ENCODE data around the gene NTS.

NTS gene

GRCh38 chr12:85923767-85924331 is 49.8 kb downstream of the NTS start:
- no peak for DNase-seq
- in situ Hi-C loops (cut with HindIII; ENCODE audit: low pct_ligation_motif_present, low sequenced_read_pairs) = no loop called here

DNA sequence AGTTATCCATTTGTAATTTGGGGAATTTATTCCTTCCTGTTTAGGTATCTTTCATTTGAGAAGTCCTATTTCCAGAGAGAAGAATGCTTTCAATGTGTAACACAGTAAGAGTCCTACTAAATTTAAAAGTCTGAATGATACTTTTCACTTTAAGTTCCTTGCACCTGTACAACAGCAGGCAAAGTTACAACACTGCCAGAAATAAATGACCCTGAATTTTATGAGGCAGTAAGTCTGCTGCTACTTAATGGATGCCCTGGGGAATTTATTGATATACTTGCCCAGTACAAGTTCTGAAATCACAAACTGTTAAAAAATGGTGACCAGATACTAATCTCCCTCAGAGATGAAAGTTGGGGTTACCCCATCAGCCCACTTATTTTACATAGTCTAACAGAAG is 53.1 kb downstream of the NTS start:
- no peak for DNase-seq
- in situ Hi-C loops (cut with HindIII; ENCODE audit: low pct_ligation_motif_present, low sequenced_read_pairs) = no loop called here
- no peak overlapping the region for H3K4me3 ChIP-seq (ENCODE audit: low read depth, low read length)
- TF ChIP-seq, protein P1, sequence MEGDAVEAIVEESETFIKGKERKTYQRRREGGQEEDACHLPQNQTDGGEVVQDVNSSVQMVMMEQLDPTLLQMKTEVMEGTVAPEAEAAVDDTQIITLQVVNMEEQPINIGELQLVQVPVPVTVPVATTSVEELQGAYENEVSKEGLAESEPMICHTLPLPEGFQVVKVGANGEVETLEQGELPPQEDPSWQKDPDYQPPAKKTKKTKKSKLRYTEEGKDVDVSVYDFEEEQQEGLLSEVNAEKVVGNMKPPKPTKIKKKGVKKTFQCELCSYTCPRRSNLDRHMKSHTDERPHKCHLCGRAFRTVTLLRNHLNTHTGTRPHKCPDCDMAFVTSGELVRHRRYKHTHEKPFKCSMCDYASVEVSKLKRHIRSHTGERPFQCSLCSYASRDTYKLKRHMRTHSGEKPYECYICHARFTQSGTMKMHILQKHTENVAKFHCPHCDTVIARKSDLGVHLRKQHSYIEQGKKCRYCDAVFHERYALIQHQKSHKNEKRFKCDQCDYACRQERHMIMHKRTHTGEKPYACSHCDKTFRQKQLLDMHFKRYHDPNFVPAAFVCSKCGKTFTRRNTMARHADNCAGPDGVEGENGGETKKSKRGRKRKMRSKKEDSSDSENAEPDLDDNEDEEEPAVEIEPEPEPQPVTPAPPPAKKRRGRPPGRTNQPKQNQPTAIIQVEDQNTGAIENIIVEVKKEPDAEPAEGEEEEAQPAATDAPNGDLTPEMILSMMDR (IDR thresholded peaks at IDR 0.05; ENCODE audit: low read depth, low read length, missing control alignments) = no peak
- H3K27ac ChIP-seq = no peak overlapping the region
- H3K27me3 ChIP-seq (replicated peaks) = no peaks in the 10 kb centered on the region
- H3K36me3 ChIP-seq (replicated peaks) = no peaks in the 10 kb centered on the region

More at GRCh38 chr12:85923767-85924331, 49.8 kb downstream of the NTS start:
- Histone ChIP-seq H3K27me3 (replicated peaks) (no peaks in the 10 kb centered on the region), H3K4me3 (ENCODE audit: low read depth, low read length) (no peak overlapping the region), H3K27ac (no peak overlapping the region), H3K36me3 (replicated peaks) (no peaks in the 10 kb centered on the region)
- TF ChIP-seq, protein P1 (IDR thresholded peaks at IDR 0.05; ENCODE audit: low read depth, low read length, missing control alignments) = peak; percentile 50

Measured in brain microvascular endothelial cell (primary cell).